Measurements from ENCODE around the gene SEMA6A. TPM values are rescaled to one million over a fixed set of nuclear protein-coding genes. Genes with fewer than 3 reads are reported as not detected.

The SEMA6A gene
- total RNA-seq, 4 donors from 2014 or later: 76.7 to 231 (median 117) TPM

- H3K27me3 ChIP-seq: no peaks in the 10 kb centered on the region
- no peak overlapping the region for H3K27ac ChIP-seq
- H3K4me3 ChIP-seq: no peak overlapping the region
- no peaks in the 10 kb centered on the region for H3K9me3 ChIP-seq
- 68 to 82% methylated on average over 7 of the region's 7 CpGs for WGBS, 2 donors (ENCODE audit: low coverage in 1 of 2)
- DNase-seq: no peak
- TF ChIP-seq POLR2A (IDR thresholded peaks at IDR 0.05) (no peak), EP300 (IDR thresholded peaks at IDR 0.05; ENCODE audit: low read depth) (no peak)
- intact Hi-C loops (cut with DNase I; ENCODE audit: low total_unique reads) (no loop called here), in situ Hi-C loops (cut with MboI; ENCODE audit: low pct_ligation_motif_present in 1 of 4, low pct_unique_long_range_greater_than_20kb in 1 of 4, low sequenced_read_pairs in 3 of 4) (loop anchor here in 1 of 4 donors (25.0 kb wide), 1 partner anchor 428 kb away; no protein-coding TSS in a partner anchor)
- no peaks in the 10 kb centered on the region for H3K36me3 ChIP-seq
- peaks cover 5 to 67% (median 27%) of the 10 kb centered on the region in 4 donors for H3K4me1 ChIP-seq
These were observed 9.7 kb downstream of the SEMA6A start for GRCh38 chr5:116564756-116565490.

- TF ChIP-seq CTCF (IDR thresholded peaks at IDR 0.05): no peak
- no peak for TF ChIP-seq EP300 (IDR thresholded peaks at IDR 0.05; ENCODE audit: low read depth)
- no peak for TF ChIP-seq POLR2AphosphoS5 (IDR thresholded peaks at IDR 0.05)
- TF ChIP-seq POLR2A (IDR thresholded peaks at IDR 0.05): no peak
- H3K27me3 ChIP-seq: no peaks in the 10 kb centered on the region
- DNase-seq: no peak
- H3K36me3 ChIP-seq: no peaks in the 10 kb centered on the region
- no peaks in the 10 kb centered on the region for H3K9me3 ChIP-seq
- intact Hi-C loops (cut with DNase I; ENCODE audit: low total_unique reads) (no loop called here), in situ Hi-C loops (cut with MboI; ENCODE audit: low pct_ligation_motif_present in 1 of 4, low pct_unique_long_range_greater_than_20kb in 1 of 4, low sequenced_read_pairs in 3 of 4) (loop anchor here in 1 of 4 donors (25.0 kb wide), 1 partner anchor 427 kb away; no protein-coding TSS in a partner anchor)
- H3K4me1 ChIP-seq: peaks cover 7 to 68% (median 26%) of the 10 kb centered on the region in 4 donors
- H3K4me3 ChIP-seq: no peak overlapping the region
- H3K27ac ChIP-seq: no peak overlapping the region
- WGBS, 2 donors (ENCODE audit: low coverage in 1 of 2): 67 to 72% methylated on average over 3 of the region's 3 CpGs
These were observed 10.3 kb downstream of the SEMA6A start for GRCh38 chr5:116564312-116564711.

GRCh38 chr5:116563736-116564308 lies 10.8 kb downstream of the SEMA6A start:
- 67 to 71% methylated on average over 6 of the region's 6 CpGs for WGBS, 2 donors (ENCODE audit: low coverage in 1 of 2)
- intact Hi-C loops (cut with DNase I; ENCODE audit: low total_unique reads): no loop called here
- in situ Hi-C loops (cut with MboI; ENCODE audit: low pct_ligation_motif_present in 1 of 4, low pct_unique_long_range_greater_than_20kb in 1 of 4, low sequenced_read_pairs in 3 of 4): loop anchor here in 1 of 4 donors (25.0 kb wide), 1 partner anchor 427 kb away; no protein-coding TSS in a partner anchor
- Histone ChIP-seq H3K36me3 (no peaks in the 10 kb centered on the region), H3K4me3 (no peak overlapping the region), H3K27me3 (no peaks in the 10 kb centered on the region), H3K4me1 (peaks cover 7 to 63% (median 24%) of the 10 kb centered on the region in 4 donors), H3K9me3 (no peaks in the 10 kb centered on the region), H3K27ac (no peak overlapping the region)
- TF ChIP-seq POLR2A (IDR thresholded peaks at IDR 0.05) (no peak), EP300 (IDR thresholded peaks at IDR 0.05; ENCODE audit: low read depth) (no peak), POLR2AphosphoS5 (IDR thresholded peaks at IDR 0.05) (no peak), CTCF (IDR thresholded peaks at IDR 0.05) (no peak)
- DNase-seq: no peak

GRCh38 chr5:116562669-116563068 lies 12.0 kb downstream of the SEMA6A start:
- no peaks in the 10 kb centered on the region for H3K9me3 ChIP-seq
- no peaks in the 10 kb centered on the region for H3K36me3 ChIP-seq
- H3K27ac ChIP-seq: no peak overlapping the region
- H3K27me3 ChIP-seq: no peaks in the 10 kb centered on the region
- 82 to 85% methylated on average over 4 to 11 of the region's 11 CpGs for WGBS, 2 donors (ENCODE audit: low coverage in 1 of 2)
- in situ Hi-C loops (cut with MboI; ENCODE audit: low pct_ligation_motif_present in 1 of 4, low pct_unique_long_range_greater_than_20kb in 1 of 4, low sequenced_read_pairs in 3 of 4) (loop anchor here in 1 of 4 donors (25.0 kb wide), 1 partner anchor 425 kb away; no protein-coding TSS in a partner anchor), intact Hi-C loops (cut with DNase I; ENCODE audit: low total_unique reads) (no loop called here)
- H3K4me1 ChIP-seq: peaks cover 7 to 55% (median 21%) of the 10 kb centered on the region in 4 donors
- DNase-seq: no peak
- no peak for TF ChIP-seq CTCF (IDR thresholded peaks at IDR 0.05)
- no peak for TF ChIP-seq POLR2A (IDR thresholded peaks at IDR 0.05)
- no peak for TF ChIP-seq POLR2AphosphoS5 (IDR thresholded peaks at IDR 0.05)
- TF ChIP-seq EP300 (IDR thresholded peaks at IDR 0.05; ENCODE audit: low read depth): no peak
- H3K4me3 ChIP-seq: no peak overlapping the region

Data from transverse colon (tissue), 4 donors.